Kasumi-1 (cell line): ENCODE results near the gene ABL1.
"Not testable (repeated sequence)": the region's sequence is repeated elsewhere in the genome, so short reads cannot be mapped to it uniquely, and the experiment has no call there.

Experiments
- DNase-seq, 2 experiments: peaks; one replicate each; lab custom pipeline; 2025; lab: John Stamatoyannopoulos, UW

Gene ABL1

GRCh38 chr9:130834371-130835336, at the start of gene ABL1:
ABL1 (plus strand) TSS chr9:130835254; CDS start chr9:130835447, 193 bp downstream.
- DNase-seq: peak; percentile 60 to 66

DNA sequence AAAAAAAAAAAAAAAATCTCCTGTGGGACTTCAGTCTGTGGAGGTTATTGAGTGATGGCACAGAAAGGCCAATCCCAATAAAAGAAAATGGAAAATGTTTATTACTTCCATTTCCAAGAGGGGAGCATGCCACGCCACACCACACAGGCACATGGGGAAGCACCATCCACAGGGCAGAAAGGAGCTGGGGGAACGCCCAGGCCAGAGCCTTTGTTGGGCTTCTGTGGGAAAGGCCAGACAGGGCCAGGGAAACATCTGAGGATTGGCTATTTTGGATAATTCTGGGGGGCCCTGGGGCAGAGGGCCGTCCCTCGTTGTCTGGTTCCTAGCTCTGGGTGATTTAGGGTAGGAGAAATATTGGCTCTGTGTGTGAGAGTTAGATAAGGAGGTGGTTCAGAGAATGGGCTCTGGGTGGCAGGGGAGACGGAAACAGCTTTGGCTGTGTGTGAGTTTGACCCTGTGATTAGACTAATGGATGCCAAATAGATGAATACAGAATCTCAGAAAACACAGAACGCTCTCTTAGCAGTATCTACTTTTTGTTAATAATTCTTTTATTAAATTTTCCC, 49.0 kb upstream of the ABL1 start:
- no peak for DNase-seq

DNA sequence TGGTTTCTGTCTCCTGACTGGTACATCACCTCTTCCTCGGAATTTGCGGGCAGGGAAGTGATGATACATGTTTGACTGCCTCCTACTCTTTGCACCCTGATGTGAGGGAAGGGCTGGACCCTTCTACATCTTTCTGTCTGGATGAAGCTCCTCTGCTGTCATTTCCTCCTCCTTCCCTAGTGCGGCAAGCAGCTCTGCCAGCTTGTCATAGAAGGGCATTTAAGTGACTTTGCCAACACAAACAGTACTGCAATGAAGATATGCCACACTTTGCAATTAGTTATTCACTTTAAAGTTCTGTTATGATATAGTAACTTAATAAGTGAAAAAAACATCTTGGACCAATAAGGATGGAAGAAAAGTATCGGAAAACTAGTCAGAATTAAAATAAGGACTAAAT, 48.5 kb upstream of the ABL1 start:
- DNase-seq: no peak

GRCh38 chr9:130789747-130790672, 45.0 kb upstream of the ABL1 start:
- no peak for DNase-seq

GRCh38 chr9:130791303-130791894, 43.7 kb upstream of the ABL1 start:
- no peak for DNase-seq

GRCh38 chr9:130793589-130793988, 41.5 kb upstream of the ABL1 start:
- DNase-seq: no peak

- not testable (repeated sequence) for DNase-seq
Measured at GRCh38 chr9:130794021-130794420, 41.0 kb upstream of the ABL1 start.

- DNase-seq: not testable (repeated sequence)
Measured at GRCh38 chr9:130794423-130794822, 40.6 kb upstream of the ABL1 start.

DNA sequence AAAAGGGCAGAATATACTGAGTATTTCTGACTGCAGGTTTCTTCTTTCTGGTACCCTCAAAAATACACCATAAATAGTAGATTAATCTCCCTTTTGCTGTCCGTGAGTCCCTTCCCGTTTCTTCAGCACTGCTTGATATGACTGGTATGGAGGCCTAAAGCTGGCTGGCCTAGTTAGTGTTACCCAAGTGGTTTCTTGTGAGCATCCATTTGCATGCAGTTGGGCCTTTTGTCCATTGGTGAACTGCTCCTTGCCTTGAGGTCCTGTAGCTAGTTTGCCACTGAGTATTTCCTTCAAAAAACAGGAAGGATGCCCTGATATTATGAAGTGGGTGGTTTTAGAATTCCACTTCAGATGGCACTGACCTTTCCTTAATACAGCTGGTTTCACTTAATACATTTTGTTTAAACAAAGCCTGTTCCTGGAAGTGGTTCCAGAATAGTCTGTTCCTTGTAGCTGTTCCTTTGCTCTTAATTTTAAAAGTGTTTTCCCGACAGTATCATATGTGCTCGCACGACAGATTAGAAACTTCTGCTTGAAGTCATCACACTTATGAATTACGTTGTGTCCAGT, 40.0 kb upstream of the ABL1 start:
- DNase-seq: no peak

GRCh38 chr9:130803116-130803515, 31.9 kb upstream of the ABL1 start:
- not testable (repeated sequence) for DNase-seq

- peak; percentile 13 to 55 for DNase-seq
Measured at GRCh38 chr9:130805510-130806326, 29.3 kb upstream of the ABL1 start.

- DNase-seq: no peak
Measured at GRCh38 chr9:130806327-130806716, 28.7 kb upstream of the ABL1 start.

DNA sequence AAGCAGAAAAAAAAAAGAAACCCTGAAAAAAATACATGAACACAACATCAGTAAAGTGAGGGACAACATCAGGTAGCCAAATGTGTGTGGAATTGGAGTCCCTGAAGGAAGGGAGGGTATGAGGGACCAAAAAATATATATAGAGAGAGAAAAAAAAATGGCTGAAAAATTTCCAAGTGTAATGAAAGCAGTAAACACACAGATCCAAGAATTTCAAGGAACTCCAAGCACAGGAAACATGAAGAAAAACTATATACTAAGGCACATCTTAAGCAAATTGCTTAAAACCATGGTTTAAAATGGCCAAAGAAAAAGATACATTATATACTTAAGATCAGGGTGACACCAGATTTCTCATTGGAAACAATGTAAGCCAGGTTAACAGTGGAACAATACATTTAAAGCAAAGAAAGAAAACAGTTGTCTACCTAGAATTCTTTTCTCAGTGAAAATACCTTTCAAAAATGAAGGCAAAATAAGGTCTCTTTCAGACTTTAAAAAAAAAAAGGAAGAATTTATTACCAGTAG, 24.4 kb upstream of the ABL1 start:
- DNase-seq: no peak

GRCh38 chr9:130815242-130815808, 19.7 kb upstream of the ABL1 start:
- DNase-seq: no peak

GRCh38 chr9:130817914-130818313, 17.1 kb upstream of the ABL1 start:
- DNase-seq: no peak

DNA sequence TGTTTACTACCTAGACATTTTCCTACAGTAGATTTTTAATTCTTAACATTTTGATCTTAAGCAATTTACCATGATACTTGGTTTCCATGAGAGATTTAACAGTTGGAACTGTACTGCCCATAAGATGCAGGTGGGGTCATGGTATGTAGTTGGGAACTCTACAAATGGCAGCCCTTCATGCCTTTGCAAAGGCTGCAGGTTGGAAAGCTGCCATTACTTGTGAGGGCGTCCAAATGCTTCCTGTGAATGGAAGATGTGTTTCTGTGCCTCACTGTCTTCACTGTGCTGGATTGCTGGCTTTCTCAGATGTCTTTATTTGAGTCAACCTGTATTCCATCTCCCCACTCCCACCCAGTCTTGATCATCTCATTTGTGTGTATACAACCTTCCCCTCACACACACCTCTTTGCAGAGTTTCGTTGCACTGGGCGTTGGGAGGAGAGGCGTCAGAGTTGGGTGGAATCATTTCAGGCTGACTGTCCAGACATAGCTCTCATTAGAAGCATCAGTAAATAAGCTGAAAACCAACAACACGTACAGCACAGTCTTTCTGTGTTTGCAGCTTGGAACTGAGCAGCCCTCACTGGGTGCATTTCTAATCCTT, 14.8 kb upstream of the ABL1 start:
- DNase-seq: no peak

GRCh38 chr9:130823435-130823834, 11.6 kb upstream of the ABL1 start:
- DNase-seq: no peak

DNA sequence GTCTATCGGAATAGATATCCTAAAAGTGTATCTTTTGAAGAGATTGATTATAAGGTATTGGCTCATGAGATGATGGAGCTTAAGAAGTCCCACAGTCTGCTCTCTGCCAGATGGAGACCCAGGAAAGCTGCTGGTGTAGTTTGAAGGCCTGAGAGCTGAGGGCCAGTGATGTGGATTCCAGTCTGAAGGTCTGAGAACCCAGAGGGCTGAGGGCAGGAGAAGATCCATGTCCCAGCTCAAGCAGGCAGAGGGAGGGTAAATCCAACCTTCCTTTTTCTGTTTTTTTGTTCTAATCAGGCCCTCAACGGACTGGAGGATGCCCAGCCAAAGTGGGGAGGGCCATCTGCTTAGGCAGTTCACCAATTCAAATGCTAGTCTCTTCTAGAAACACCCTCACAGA, 11.0 kb upstream of the ABL1 start:
- DNase-seq: no peak

GRCh38 chr9:130824643-130825350, 10.3 kb upstream of the ABL1 start:
- DNase-seq: peak; percentile 66 to 79
